NCI-H446 (cell line): ENCODE results near the gene CIC.
"Not testable (repeated sequence)": the region's sequence is repeated elsewhere in the genome, so short reads cannot be mapped to it uniquely, and the experiment has no call there.

Experiments
- DNase-seq, 2 experiments: peaks; one replicate each; lab custom pipeline; 2025; lab: John Stamatoyannopoulos, UW

The CIC gene

DNA sequence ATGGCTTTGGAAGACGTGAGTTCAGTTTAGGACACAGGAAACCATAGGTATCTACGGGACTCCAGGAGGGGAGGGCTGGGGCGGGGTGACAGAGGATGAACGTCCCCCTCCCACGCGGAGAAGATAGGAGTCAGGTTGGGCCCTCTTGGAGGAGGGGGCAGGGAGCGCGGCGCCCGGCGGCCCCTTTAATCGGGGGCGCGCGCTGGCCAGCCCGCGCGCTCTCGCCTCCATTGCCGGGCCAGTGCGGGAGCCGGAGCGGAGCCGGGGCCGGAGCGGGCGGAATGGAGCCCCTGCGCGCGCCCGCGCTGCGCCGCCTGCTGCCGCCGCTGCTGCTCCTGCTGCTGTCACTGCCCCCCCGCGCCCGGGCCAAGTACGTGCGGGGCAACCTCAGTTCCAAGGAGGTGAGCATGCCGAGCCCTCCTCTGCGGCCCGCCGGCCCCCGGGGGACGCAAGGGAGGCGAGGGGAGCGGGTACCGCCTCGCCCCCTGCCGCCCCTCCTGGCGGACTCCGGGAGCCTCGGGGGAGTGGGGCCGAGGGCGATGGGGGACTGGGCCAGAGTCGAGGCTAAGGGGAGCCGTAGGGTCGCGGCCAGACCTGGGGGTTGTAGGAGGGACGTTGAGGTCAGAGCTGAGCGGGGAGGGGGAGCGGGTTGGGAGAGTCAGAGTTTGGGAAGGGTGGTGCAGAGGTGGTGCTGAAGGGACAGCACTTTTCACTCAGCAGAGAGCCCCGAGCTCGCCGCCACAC lies 44.2 kb downstream of the CIC start, which contains the start of gene TMEM145:
TMEM145 (plus strand) TSS at position 214 of the 744 bp plus-strand sequence; CDS start at position 282, 68 bp downstream.
- DNase-seq = peak; percentile 22 to 72

DNA sequence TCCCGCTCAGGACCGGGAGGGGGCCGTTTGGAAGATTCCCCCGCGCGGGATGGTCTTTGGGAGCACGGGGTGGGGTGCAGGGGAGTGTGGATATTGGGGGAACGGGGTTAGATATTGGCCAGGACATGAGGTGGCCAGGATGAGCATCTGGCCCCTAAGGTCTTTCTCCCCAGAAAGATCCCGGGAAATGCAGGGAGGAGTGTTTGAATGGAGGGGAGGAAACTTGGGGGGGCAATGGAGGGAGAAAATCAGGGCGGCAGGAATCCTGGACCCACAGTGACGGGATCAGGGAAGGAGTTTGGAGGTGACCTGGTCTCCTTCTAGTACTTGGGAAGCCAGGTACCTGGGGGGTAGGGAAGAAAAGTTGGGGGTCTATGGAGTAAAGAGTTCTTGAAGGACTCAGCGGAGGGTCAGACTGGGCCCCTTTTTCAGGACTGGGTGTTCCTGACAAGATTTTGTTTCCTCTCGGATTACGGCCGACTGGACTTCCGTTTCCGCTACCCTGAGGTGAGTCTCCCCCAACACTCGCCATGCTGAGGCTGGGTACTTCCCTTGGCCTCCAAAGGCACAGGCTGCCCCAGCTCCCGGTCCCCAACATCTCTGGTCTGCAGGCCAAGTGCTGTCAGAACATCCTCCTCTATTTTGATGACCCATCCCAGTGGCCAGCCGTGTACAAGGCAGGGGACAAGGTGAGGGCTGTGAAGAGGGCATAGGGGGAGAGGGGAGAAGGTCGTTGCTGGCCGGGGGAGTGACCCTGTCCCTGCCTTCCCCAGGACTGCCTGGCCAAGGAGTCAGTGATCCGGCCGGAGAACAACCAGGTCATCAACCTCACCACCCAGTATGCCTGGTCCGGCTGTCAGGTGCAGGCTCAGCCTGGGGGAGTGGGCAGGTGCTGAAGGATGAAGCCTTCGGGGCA lies 45.0 kb downstream of the CIC start:
- DNase-seq = no peak

DNA sequence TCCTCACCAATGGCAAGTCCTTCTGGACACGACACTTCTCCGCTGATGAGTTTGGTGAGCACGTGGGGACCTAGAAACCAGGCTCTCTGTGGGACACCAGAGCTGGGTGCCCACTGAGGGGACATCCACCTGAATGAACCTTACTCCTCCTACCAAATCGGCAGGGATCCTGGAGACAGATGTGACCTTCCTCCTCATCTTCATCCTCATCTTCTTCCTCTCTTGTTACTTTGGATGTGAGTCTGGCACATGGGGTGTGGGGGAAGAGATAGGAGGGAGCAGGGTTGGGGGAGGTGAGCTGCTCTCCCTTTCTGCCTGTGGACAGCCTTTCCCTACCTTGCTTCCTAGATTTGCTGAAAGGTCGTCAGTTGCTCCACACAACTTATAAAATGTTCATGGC lies 46.0 kb downstream of the CIC start:
- no peak for DNase-seq

DNA sequence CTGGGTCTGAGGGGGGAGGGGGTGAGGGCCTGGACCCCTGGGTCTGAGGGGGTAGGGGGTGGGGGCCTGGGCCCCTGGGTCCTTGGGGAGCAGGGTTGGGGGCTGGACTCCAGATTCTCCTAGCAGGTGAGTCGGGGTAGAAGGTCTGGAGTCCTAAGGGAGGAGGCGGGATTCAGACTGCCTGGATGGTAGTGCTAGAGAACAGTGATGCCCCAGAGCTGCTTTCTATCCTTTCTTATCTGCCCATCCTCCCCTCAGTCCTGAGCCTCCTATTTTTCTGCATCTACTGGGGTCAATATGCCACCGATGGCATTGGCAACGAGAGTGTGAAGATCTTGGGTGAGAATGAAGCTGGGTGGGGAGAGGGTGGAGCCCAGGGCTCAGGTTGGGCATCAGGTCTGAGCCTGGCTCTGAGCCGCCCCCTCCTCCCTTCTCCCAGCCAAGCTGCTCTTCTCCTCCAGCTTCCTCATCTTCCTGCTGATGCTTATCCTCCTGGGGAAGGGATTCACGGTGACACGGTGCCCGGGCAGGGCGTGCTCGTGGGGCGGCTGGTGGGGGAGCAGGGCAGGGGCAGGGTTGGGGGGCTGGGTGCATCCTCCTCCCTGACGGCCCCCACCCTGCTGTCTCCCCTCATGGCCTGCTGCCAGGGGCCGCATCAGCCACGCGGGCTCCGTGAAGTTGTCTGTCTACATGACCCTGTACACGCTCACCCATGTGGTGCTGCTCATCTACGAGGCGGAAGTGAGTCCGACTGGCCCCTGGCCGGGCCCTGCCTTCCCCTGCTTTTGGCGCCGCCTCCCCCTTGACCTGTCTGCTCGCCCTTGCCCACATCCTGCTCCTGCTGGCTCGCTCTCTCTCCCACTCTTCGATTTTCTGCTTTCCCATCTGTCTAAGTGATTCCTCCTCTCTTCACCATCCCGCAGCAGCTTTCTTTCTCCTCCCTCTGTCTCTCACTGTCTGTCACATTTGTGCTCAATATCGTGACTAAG lies 47.5 kb downstream of the CIC start:
- DNase-seq = no peak

DNA sequence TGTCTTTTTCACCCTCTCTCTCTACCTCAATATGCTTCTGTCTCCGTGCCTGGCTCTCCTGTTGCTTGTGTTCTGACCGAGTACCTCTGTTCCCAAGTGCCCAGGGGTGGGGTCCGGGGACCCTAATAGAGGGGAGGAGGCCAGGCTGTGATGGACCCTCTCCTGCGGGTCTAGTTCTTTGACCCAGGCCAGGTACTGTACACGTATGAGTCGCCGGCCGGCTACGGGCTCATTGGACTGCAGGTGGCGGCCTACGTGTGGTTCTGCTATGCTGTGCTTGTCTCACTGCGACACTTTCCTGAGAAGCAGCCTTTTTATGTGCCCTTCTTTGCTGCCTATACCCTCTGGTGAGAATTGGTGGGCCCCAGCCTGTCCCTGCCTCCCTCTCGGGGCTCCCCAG lies 48.5 kb downstream of the CIC start:
- DNase-seq = no peak

DNA sequence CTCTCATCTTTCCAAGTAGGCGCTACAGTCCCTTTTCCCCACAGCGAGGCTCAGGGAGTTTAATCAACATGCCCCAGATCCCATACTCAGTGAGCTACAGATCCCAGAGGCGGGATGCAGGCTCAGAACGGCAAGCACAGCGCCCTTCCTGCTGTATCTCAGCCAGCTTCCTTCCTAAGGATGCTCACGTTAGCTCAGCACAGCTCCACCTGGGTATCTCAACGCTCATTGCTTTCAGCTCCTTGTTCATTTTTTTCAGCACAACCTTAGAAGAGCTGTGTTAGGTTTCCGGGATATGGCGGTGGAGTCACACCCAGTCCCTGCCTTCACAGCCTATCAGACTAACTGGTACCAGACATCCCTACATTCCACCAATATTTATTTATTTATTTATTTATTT lies 53.3 kb downstream of the CIC start:
- DNase-seq = no peak

DNA sequence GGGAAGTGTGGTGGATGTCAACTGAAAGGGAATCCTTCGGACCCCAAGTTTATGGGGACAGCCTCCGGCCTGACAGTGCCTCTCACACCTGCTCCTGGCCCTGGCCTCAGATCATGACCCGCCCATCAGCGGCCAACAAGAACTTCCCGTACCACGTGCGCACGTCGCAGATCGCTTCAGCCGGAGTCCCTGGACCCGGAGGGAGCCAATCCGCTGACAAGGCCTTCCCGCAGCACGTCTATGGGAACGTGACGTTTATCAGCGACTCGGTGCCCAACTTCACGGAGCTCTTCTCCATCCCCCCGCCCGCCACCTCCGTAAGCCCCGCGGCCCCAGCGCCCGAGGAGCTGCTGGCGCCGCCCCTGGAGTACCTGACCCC lies 54.4 kb downstream of the CIC start:
- DNase-seq = no peak

DNA sequence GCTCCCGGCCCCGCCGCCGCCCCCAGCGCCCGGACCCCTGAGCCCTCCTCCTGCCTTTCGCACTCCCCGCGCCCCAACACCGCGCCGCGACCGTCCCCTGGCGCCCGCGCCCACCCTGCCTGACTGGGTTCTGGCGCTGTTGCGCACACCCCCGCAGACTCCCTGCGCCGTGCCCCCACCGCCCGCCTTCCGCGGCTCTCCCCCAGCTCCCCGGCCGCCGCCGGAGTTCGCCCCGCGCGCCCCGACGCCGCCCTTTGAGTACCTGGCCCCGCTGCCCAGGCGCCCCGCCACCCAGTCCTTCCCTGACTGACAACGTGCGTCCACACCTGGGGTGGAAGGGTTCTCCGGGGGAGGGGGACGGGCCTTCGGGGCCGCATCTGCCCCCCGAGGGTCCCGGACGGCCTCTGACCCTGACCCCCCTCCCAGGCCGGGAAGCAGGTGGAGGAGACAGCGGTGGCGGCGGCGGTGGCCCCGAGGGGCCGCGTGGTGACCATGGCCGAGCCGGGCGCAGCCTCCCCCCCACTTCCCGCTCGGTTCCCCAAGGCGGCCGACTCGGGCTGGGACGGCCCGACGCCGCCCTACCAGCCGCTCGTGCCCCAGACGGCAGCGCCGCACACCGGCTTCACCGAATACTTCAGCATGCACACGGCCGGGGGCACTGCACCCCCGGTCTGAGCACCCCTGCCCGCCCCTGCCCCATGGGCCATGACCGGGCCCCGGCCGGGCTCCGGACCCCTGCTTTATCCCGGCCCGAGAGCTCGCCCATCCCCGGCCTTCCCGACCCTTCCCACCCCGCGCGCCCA lies 55.0 kb downstream of the CIC start:
- DNase-seq = no peak

DNA sequence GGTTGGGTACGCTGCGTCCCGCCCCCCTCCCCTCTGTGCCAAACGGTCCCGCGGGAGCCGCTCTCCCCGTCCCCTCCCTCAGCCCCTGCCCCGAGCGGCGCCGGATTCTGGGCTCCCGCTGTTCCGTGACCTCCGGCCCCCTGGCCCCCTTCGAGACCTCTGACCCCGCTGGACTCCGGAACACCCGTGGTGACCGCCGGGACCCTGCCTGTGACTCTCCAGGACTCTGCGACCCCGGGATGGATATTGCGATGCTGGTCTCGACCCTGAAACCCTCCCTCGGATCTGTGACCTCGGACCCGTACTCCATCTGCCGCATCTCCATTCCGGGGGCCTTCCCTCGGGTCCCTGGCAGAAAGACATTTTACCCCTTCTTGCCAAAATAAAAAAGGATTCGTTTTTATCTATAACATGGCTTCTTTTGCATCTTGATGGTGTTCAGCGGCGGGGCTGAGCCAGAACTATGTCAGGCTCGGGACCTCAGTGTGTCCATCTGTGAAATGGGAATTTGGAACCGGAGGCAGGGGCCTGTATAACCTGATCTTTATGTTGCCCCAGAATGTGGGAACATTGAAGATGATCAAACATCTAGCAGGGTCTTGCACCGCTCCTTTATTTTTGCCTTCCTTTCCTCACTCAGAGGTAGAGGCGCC lies 55.7 kb downstream of the CIC start:
- no peak for DNase-seq

DNA sequence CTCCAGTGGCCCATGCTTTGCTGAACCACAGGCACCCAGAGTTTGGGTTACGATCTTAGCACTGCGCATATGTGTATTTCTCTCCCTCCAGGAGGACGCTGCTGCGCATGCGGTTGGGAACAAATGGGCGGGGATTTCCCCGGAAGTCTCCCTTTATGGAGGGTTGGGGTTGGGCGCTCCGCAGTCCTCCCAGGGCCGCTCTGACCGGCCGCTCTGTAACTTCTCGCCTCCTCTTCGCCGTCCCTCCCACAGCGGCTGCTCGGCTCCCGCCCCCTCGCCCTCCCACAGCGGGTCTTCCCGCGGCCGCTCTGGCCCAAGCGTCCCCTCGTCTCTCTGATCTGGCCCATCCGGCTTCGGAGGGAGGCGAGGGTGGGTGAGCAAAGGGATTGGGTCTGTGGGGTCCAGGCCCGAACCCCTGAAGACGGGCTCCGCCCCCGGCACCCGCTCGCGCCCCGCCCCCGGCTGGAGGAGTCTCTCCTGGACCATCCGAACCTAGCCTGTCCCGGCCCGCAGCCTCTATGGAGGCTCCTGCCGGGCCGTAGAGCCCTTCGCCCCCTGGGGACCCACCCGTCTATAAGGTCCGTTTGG lies 56.4 kb downstream of the CIC start, which contains the start of gene MEGF8:
MEGF8 (plus strand) TSS at position 328 of the 588 bp plus-strand sequence. CDS start 609 bp downstream, outside the sequence.
- peak; percentile 98 to 99 for DNase-seq

DNA sequence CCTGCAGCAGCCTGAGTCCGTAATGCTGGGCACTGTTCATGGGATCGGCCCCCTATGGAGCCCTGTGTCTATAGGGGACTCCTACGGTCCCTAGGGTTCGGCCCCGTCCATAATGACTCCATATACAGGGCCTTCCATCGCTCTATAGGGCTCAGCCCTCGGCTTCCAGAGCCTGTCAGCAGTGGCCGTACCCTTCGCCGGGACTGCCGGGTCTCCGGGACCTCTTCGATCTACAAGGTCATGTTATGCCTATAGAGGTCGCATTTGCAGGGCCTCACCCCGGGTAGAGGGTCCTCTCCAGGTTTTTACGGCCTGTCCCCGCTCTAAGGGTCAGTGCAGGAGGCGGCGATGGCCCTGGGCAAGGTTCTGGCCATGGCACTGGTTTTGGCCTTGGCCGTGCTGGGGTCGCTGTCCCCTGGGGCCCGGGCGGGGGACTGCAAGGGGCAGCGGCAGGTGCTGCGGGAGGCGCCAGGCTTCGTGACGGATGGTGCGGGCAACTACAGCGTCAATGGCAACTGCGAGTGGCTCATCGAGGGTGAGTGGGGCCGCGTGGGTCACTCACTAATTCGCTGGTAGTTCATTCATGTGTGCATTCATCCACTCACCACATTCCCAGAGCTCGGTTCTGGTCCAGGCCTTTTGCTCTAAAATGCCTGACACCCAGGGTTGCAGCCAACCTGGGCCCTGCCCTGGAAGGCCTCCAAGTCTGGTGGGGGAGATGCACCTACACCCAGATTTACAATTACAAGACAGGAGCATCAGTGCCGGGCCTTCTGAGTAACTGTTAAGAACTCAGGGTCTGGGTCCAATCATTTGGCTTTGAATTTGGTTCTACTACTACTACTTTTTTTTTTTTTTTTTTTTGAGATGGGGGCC lies 57.1 kb downstream of the CIC start:
- DNase-seq = peak in 1 of 2 experiments; percentile 55

DNA sequence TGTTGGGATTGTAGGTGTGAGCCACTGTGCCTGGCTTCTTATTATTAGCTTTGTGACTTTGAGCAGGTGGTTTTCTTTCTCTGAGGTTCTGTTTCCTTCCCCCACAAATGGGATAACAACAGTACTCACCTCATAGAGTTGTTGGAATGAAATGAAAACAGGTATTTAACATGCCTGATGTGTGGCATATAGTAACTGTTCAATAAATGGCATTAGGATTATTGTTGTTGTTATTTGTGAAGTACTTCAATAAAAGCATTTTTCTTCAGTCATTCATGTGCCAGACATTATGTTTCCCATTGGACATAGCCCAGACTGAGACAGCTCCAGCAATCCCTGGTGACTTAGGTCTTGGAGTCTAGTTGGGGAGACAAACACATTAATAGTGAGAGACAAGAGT lies 57.9 kb downstream of the CIC start:
- DNase-seq = no peak

DNA sequence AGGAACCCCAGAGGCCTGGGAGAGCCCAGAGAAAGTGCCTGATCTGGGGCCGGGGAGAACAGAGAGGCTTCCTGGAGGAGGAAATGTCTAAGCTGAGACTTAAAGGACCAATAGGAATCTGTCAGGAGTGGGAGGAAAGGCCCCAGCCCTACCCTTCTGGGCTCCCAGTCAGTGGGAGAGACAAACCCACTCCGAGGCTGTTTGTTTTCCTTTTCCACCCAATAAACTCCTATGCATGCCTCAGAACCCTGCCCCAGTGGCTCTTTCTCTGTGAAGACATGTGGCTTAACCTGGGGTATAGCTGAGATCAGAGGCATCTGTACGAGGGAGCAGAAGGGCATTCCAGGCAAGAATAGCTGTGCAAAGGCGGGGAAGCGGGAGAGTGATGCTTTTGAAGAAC lies 58.3 kb downstream of the CIC start:
- no peak for DNase-seq

DNA sequence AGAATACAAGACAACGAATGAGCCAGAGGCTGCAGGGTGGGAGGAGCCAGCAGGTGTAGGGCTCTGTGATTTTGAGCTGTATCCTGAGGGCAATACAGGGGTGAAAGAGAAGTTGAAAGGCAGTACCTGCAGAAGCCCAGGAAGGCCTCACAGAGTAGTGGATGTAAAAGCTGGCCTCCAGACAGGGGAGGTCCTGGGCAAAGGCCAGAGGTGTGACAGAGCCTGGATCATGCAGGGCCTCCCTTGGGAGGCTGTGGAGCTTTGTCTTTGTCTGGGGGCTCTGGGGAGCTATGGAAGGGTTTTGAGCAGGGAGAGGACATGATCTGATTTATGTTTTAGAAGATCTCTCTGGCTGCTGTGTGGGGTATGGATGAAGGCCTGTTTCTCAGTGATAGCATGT lies 59.1 kb downstream of the CIC start:
- no peak for DNase-seq

DNA sequence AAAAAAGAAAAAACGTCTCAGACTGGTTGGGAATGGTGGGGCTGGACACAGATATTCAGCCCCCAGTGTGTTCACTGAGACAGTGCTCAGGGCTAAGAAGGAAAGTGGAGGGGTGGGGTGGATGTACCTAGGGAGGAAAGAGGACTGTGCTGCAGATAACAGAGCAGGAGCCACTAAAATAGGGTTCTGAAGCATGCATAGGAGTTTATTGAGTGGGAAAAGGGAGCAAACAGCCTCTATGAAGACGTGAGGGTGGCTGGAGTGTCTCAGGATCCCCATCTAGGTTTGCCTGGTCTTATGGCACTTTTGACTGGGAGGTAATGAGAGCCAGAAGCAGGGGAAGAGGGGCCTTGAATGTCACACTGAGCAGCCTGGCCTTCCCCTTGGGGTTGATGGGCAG lies 59.8 kb downstream of the CIC start:
- DNase-seq = no peak

DNA sequence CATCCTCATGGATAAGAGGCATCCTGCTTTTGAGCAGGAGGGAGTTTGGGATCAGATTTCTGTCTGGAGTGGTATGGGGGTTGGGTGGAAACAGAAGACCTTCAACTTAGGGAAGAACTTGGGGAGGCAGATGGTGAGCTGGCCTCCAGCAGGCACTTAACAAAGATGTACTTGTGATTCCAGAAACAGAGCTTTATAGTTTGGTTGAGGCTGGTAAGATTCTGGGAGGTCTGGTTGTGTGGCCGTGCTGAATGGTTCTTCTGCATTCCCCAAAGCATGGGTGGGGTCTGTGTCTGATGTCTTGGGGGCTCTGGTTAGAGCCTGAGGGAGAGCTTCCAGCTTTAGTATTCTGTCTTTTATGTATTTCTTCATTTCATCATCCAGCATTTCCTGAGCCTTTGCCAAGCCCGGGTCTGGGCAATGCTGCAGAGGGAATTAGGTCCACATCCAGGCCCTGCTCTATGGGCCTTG lies 61.2 kb downstream of the CIC start:
- peak; percentile 35 to 79 for DNase-seq

DNA sequence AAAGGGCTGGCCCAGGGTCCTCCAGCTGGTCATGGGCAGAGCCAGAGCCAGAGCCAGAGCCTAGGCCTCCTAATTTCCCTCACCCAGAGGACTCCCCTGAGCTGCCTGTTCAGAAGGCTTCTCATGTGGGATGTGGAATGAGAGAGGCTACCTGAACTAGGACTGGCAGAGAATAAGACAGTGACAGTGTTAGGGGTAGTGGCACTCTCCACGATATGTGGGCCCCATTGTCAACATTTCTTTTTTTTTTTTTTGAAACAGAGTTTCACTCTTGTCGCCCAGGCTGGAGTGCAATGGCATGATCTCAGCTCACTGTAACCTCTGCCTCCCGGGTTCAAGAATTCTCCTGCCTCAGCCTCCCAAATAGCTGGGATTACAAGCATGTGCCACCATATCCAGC lies 62.3 kb downstream of the CIC start:
- not testable (repeated sequence) for DNase-seq

DNA sequence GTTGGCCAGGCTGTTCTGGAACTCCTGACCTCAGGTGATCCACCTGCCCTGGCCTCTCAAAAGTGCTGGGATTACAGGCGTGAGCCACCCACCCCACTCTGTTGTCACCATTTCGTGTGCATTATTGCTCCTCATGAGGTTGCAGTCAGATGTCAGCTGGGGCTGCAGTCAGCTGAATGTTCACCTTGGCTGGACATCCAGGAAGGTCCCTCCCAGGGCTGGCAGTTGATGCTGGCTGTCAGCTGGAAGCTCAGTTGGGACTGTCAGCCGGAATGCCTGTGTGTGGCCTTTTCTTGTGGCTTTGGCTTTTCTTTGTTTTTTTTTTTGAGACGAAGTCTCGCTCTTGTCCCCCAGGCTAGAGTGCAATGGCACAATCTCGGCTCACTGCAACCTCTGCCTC lies 63.0 kb downstream of the CIC start:
- DNase-seq = no peak

DNA sequence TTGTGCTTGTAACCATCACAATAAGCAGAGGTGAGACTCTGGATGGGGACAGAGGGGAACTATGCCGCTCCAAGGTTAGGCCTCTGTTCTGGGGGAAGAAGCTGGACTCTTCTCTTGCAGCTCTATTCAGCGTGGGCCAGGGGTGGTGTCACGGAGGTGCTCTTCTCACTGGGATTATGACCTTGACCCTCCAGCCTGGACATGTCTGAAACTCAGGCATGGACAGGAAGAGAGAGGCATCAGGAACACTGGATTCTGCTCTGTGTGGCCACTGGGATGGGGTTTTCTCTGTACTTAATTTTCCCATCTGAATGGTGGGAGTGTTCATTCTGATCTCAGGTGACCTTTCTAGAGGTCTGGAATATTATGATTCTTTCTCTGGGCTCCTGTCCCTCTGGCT lies 64.0 kb downstream of the CIC start:
- no peak for DNase-seq
